ENCODE data around the gene NIPA2.

The NIPA2 gene

DNA sequence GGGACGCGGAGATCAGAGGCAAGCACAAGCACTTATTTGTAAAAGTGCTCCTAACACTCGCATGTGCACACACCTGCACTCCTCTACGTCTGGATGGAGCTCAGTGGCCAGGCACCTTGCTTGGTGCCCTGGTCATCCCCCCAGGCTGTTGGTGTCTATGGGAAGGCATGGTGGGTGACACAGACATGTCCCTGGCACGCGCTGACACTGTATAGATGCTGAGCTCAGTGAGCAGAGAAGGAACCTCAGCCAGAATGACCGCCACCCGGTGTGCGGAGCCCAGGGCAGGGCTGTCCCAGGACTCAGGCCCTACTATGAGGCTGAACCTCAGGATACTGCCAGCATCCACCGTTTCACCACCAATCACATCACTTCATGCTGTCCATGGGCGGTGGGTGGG, 64.5 kb downstream of the NIPA2 start:
- no peak for DNase-seq (ENCODE audit: low spot score)

DNA sequence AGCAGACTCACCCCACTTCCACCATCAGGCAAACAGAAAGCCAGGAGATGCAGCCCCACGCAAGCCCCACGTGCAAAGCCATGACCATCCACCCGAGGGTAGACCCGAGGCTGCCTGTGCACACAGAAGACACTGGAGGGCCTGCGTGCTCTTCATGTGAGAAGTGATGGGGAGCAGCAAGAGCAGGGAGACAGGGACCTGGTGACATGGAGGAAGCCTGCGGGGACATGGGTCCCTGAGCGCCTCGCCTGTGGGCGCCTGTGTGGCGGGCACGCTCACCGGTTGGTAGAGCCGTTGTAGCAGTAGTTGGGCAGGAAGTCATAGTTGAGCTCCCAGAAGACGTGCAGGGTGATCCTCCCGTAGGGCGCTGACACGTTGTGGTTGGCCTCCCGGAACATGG, 65.0 kb downstream of the NIPA2 start:
- no peak for DNase-seq (ENCODE audit: low spot score)

- DNase-seq (ENCODE audit: low spot score) = no peak
Observed at GRCh38 chr15:22903961-22904534, 65.6 kb downstream of the NIPA2 start.

DNA sequence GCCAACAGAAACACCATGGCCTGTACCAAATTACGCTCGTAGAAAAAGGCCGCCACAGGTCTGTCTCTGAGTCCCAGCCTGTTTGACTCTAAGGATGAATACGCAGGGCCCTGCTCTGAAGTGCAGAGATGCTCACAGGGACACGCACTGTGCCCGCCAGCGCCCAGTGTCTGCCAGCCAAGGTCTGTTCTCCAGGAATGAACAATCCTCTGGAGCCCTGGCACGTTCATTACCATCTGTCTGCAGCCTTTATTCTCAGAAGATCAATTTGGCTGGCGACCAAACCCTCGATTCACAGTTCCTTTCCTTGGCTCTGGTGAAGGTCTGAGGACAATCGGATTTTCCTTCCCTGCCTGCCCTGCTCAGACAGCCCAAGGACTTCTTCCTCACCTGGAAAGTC, 66.3 kb downstream of the NIPA2 start:
- DNase-seq (ENCODE audit: low spot score) = no peak

DNA sequence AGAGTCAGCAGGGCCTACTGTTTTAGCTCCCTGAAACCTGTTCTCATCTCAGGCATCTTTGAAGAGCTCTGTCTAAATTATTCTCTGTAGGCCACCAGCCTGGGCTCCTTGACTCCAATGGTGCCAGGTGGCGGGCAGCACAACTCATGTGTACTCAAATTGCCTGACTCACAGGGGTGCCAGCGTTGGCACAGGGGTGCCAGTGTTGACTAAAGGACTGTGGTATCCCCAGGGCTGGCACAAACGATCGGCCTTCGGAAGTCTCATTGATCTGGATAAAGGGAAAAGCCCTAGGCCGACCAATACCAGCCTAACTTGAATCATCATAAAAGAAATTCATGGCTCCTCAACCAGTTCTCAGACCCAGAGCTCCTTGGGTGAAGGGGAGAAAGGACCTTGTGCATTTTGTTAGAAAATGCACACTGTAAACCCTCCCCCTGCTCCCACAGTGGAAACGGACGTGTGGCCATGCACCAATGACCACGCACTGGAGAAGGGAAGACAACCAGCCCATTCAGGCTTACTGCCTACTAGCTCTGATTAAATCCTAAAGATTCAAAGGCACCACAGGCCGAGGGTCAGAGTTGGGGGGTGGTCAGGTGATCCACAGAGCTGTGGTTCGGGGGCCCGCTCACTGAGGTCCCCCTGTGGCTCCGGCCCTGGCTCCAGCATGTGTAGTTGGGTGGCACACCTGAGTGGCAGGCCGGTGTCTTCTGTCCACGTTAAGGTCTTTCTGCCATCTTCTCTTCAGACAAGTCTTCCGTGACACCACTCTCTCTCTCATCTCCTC, 68.9 kb downstream of the NIPA2 start:
- no peak for DNase-seq (ENCODE audit: low spot score)

GRCh38 chr15:22908830-22909229, 70.4 kb downstream of the NIPA2 start:
- no peak for DNase-seq (ENCODE audit: low spot score)

DNA sequence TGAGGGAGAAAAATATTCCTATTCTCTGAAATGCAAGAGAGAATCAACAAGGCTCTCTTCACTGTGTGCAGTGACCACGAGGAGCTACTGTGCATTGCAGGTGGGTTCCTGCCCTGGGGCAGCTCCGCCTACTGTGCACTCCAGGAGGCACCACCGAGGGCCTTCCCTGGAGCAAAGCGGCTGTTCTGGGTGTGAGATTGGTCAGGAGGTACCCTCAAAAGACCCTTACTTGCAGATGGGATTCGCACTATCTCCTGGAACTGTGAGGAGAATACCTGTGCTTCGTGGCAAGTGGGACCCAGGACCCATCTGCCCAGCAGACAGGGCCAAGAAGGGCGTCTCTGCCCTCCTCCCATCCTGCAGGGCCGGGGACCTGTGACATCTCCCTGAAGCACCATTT, 72.8 kb downstream of the NIPA2 start:
- DNase-seq (ENCODE audit: low spot score) = no peak

DNA sequence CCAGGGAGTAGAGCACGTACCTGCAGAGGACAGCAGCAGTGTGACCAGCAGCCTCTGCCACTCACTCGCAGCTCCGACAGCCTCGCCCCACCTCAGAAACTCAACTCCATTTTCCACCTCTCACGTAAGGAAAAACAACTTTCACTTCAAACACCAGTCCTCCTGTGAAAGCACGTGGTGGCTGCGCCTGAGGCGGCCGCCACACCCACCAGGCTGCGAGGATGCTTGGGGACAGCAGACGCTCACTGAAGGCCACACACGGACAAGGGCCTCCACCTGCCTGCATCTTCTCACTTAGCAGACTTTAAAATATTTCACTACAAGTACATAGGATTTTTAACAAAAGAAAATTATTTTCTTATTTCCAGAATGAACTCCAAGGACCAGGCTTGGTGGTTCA, 73.8 kb downstream of the NIPA2 start:
- DNase-seq (ENCODE audit: low spot score) = no peak

GRCh38 chr15:22913646-22914380, 75.3 kb downstream of the NIPA2 start:
- DNase-seq (ENCODE audit: low spot score) = no peak

GRCh38 chr15:22915866-22916515, 77.5 kb downstream of the NIPA2 start:
- DNase-seq (ENCODE audit: low spot score) = no peak

- DNase-seq (ENCODE audit: low spot score) = no peak
Observed at GRCh38 chr15:22916606-22917350, 78.3 kb downstream of the NIPA2 start.

DNA sequence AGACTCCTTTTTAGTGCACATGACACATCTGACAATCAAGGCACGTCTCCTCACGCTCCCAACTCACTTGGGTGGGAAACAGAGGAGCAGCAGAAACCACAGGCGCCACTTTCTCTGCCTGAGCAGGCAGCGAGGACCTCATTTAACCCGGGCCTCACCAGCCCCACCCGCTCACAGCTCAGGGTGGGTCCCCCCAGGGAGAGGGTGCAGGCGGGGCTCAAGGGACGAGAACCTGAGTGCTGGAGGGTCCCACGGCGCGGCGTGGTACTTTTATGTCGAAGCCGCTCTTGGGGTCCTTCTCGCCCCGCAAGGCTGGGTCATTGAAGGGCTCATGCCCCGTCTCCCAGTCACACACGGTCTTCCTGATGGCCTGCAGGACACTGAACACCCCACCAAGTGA, 79.1 kb downstream of the NIPA2 start:
- no peak for DNase-seq (ENCODE audit: low spot score)
